GM10248 (cell line): ENCODE measurements around the gene DLG2.

Experiments used
- CTCF ChIA-PET: fragments of 300-600 bp; sonication (Branson Sonifier 250); formaldehyde crosslinking; extraction: SDS; loops from one replicate; lab custom pipeline; 2021; ENCODE audit warnings: antibody characterized with exemption; lab: Yijun Ruan, JAX
- POLR2A ChIA-PET: fragments of 350-650 bp; sonication (Branson Sonifier 250); formaldehyde crosslinking; extraction: SDS; loops from one replicate; lab custom pipeline; 2020; ENCODE audit warnings: antibody characterized with exemption; lab: Yijun Ruan, JAX
- DNase-seq: peaks from one replicate; pipeline ENCODE4 v3.0.0; 2012; ENCODE audit errors: extremely low spot score
- CTCF ChIP-seq: IDR thresholded peaks from 2 replicates; pipeline ENCODE4 v1.5.1; 2012; ENCODE audit warnings: mild to moderate bottlenecking, low read depth; ENCODE audit errors: extremely low read depth, missing control alignments, control extremely low read depth

The DLG2 gene

GRCh38 chr11:83954780-83955179, 1672.4 kb downstream of the DLG2 start:
- no peak for DNase-seq
- CTCF ChIA-PET, result interaction anchor here (0.8 to 1.4 kb wide), 2 partner anchors 15 to 115 kb away, joined by 3 to 4 read pairs; no protein-coding TSS in a partner anchor
- POLR2A ChIA-PET, result no interaction called here
- TF ChIP-seq CTCF, result no peak

- CTCF ChIA-PET, result interaction anchor here (1.4 to 1.5 kb wide), 2 partner anchors 10 to 13 kb away, joined by 4 to 6 read pairs; no protein-coding TSS in a partner anchor
Measured at GRCh38 chr11:83951521-83951920, 1675.6 kb downstream of the DLG2 start.

GRCh38 chr11:83948200-83948599, 1678.9 kb downstream of the DLG2 start:
- POLR2A ChIA-PET, result no interaction called here
- DNase-seq, result no peak
- no peak for TF ChIP-seq CTCF
- CTCF ChIA-PET, result interaction anchor here (1.0 to 1.1 kb wide), 3 partner anchors 13 to 22 kb away, joined by 3 to 4 read pairs (median 4); no protein-coding TSS in a partner anchor

More at GRCh38 chr11:83951521-83951920, 1675.6 kb downstream of the DLG2 start:
- no peak for TF ChIP-seq CTCF
- POLR2A ChIA-PET, result no interaction called here
- no peak for DNase-seq

GRCh38 chr11:83945976-83946375, 1681.2 kb downstream of the DLG2 start:
- no peak for TF ChIP-seq CTCF
- no peak for DNase-seq
- ChIA-PET CTCF (interaction anchor here (1.4 kb wide), 1 partner anchor 15 kb away, joined by 4 read pairs; no protein-coding TSS in a partner anchor), POLR2A (no interaction called here)

GRCh38 chr11:83941050-83941449, 1686.1 kb downstream of the DLG2 start:
- POLR2A ChIA-PET, result no interaction called here

GRCh38 chr11:83938148-83938547, 1689.0 kb downstream of the DLG2 start:
- POLR2A ChIA-PET, result no interaction called here
- no peak for DNase-seq
- CTCF ChIA-PET, result interaction anchor here (1.1 kb wide), 1 partner anchor 25 kb away, joined by 3 read pairs; no protein-coding TSS in a partner anchor
- TF ChIP-seq CTCF, result no peak

More at GRCh38 chr11:83941050-83941449, 1686.1 kb downstream of the DLG2 start:
- no peak for TF ChIP-seq CTCF
- no peak for DNase-seq
- CTCF ChIA-PET, result no interaction called here
